Right cardiac atrium (tissue), 5 donors: Measurements from ENCODE around the gene ZNF594. TPM values are rescaled to one million over a fixed set of nuclear protein-coding genes. Genes with fewer than 3 reads are reported as not detected.
"Not testable (repeated sequence)": the region's sequence is repeated elsewhere in the genome, so short reads cannot be mapped to it uniquely, and the experiment has no call there.

Experiments used
- ATAC-seq, 2 donors: fragments of 200-7000 bp; cut with Tn5 transposase; one replicate each; pipeline versions ENCODE4 v1.8.0 to v1.9.1; 2020; ENCODE audit warnings: moderate library complexity in 2 of 2, mild to moderate bottlenecking in 1 of 2
- DNase-seq, 3 donors: peaks; one replicate each; pipeline ENCODE4 v3.0.0-alpha.2; 2020
- H3K27ac ChIP-seq: one replicate; pipeline ENCODE4 v1.5.1; 2013; ENCODE audit warnings: mild to moderate bottlenecking, low read length, control low read depth, moderate library complexity
- H3K27me3 ChIP-seq: one replicate; pipeline ENCODE4 v1.6.1; 2013; ENCODE audit not compliant: control insufficient read depth, insufficient read depth
- H3K4me1 ChIP-seq: one replicate; pipeline ENCODE4 v1.6.1; 2013; ENCODE audit warnings: low read length; ENCODE audit not compliant: control insufficient read depth, insufficient read depth
- H3K4me3 ChIP-seq: one replicate; pipeline ENCODE4 v1.5.1; 2013; ENCODE audit warnings: low read length, control low read depth
- H3K9me3 ChIP-seq: one replicate; pipeline ENCODE4 v1.6.1; 2013; ENCODE audit warnings: low read length; ENCODE audit not compliant: control insufficient read depth
- WGBS: extraction: QIAGEN DNeasy Blood & Tissue Kit; methylation state at CpG from one replicate; pipeline ENCODE4 v1.1.7; 2013; 5-methylcytosine and 5-hydroxymethylcytosine counted together
- intact Hi-C, 4 donors: fragments of 100-400 bp; cut with DNase I; formaldehyde crosslinking; loops; one replicate each; pipeline versions ENCODE4 v1.11.0 to v1.14.0; 2022 to 2023
- polyA plus RNA-seq: library from polyadenylated mRNA; stranded (reverse); fragments of 200-250 nt; gene quantifications from one replicate; pipeline ENCODE4 v1.2.3, GENCODE V29; 2013
- total RNA-seq, 4 donors: library from RNA; stranded (reverse); fragmentation: NEBNext Ultra II Directional; extraction: Animal tissue kit (Norgen Biotek cat#: 25700); gene quantifications; one replicate each; pipeline ENCODE4 v1.2.1, GENCODE V29; 2021
- donor health status: healthy with polysubstance abuse.
- donor health status: DM: no; HTN: yes; CAD: no.
- donor health status: DM: no; HTN: no; CAD: no.
- donor health status: DM: no; HTN: yes; CAD: no; lungs with severe emphysema.
- donor health status: DM: yes; HTN: yes; CAD: no.

The ZNF594 gene
- total and polyA plus RNA-seq, 5 donors = 2.4 to 8.2 (median 7.3) TPM

- Histone ChIP-seq H3K9me3 (no peaks in the 10 kb centered on the region), H3K4me1 (no peaks in the 10 kb centered on the region), H3K27me3 (no peaks in the 10 kb centered on the region), H3K27ac (no peak overlapping the region), H3K4me3 (no peak overlapping the region)
- DNase-seq (no peak), ATAC-seq (no peak)
- intact Hi-C loops = no loop called here
- 92% methylated on average over 8 of the region's 8 CpGs for WGBS
These were observed 9.3 kb upstream of the ZNF594 start for GRCh38 chr17:5201011-5201410.

GRCh38 chr17:5200360-5200759, 8.7 kb upstream of the ZNF594 start:
- ATAC-seq (no peak), DNase-seq (no peak)
- no peak overlapping the region for H3K27ac ChIP-seq
- intact Hi-C loops = no loop called here
- H3K4me3 ChIP-seq = no peak overlapping the region
- WGBS = 69% methylated on average over 2 of the region's 2 CpGs
- H3K4me1 ChIP-seq = no peaks in the 10 kb centered on the region
- H3K9me3 ChIP-seq = no peaks in the 10 kb centered on the region
- H3K27me3 ChIP-seq = no peaks in the 10 kb centered on the region

GRCh38 chr17:5198472-5198871, 6.8 kb upstream of the ZNF594 start:
- H3K4me1 ChIP-seq = no peaks in the 10 kb centered on the region
- H3K9me3 ChIP-seq = no peaks in the 10 kb centered on the region
- ATAC-seq (no peak), DNase-seq (no peak)
- H3K27me3 ChIP-seq = no peaks in the 10 kb centered on the region
- H3K27ac ChIP-seq = no peak overlapping the region
- no peak overlapping the region for H3K4me3 ChIP-seq
- intact Hi-C loops = no loop called here
- WGBS = 86% methylated on average over 7 of the region's 7 CpGs

- ATAC-seq (no peak), DNase-seq (no peak)
- Histone ChIP-seq H3K4me1 (peaks cover 4% of the 10 kb centered on the region), H3K4me3 (no peak overlapping the region), H3K27me3 (no peaks in the 10 kb centered on the region), H3K9me3 (no peaks in the 10 kb centered on the region), H3K27ac (no peak overlapping the region)
- WGBS = 87% methylated on average over 2 of the region's 2 CpGs
- intact Hi-C loops = no loop called here
These were observed 2.7 kb upstream of the ZNF594 start for GRCh38 chr17:5194346-5194745.

GRCh38 chr17:5184288-5184687, 7.4 kb downstream of the ZNF594 start:
- WGBS = 95% methylated on average over 2 of the region's 2 CpGs

GRCh38 chr17:5183410-5183793, 8.3 kb downstream of the ZNF594 start:
- H3K9me3 ChIP-seq = peaks cover 27% of the 10 kb centered on the region
- no peak overlapping the region for H3K4me3 ChIP-seq
- no peak for ATAC-seq

More at GRCh38 chr17:5184288-5184687, 7.4 kb downstream of the ZNF594 start:
- no peak for DNase-seq
- H3K27ac ChIP-seq = no peak overlapping the region
- H3K9me3 ChIP-seq = peaks cover 24% of the 10 kb centered on the region
- intact Hi-C loops = no loop called here
- no peak for ATAC-seq
- no peak overlapping the region for H3K4me3 ChIP-seq
- no peaks in the 10 kb centered on the region for H3K4me1 ChIP-seq
- no peaks in the 10 kb centered on the region for H3K27me3 ChIP-seq

GRCh38 chr17:5182597-5183409, 8.9 kb downstream of the ZNF594 start:
- Histone ChIP-seq H3K27me3 (no peaks in the 10 kb centered on the region), H3K27ac (no peak overlapping the region), H3K4me3 (no peak overlapping the region), H3K4me1 (no peaks in the 10 kb centered on the region), H3K9me3 (peaks cover 27% of the 10 kb centered on the region)
- WGBS = 98% methylated on average over 6 of the region's 6 CpGs
- DNase-seq = no peak
- no peak for ATAC-seq
- intact Hi-C loops = no loop called here

More at GRCh38 chr17:5183410-5183793, 8.3 kb downstream of the ZNF594 start:
- no peak for DNase-seq
- intact Hi-C loops = no loop called here
- Histone ChIP-seq H3K27me3 (no peaks in the 10 kb centered on the region), H3K27ac (no peak overlapping the region), H3K4me1 (no peaks in the 10 kb centered on the region)

- intact Hi-C loops = no loop called here
- WGBS = 96% methylated on average over 10 of the region's 10 CpGs
- Histone ChIP-seq H3K4me3 (no peak overlapping the region), H3K4me1 (no peaks in the 10 kb centered on the region), H3K27me3 (no peaks in the 10 kb centered on the region), H3K9me3 (peaks cover 27% of the 10 kb centered on the region), H3K27ac (no peak overlapping the region)
- no peak for DNase-seq
- ATAC-seq = no peak
These were observed 10.0 kb downstream of the ZNF594 start for GRCh38 chr17:5181509-5182305.

- 98% methylated on average over 12 of the region's 12 CpGs for WGBS
- ATAC-seq (no peak), DNase-seq (no peak)
- H3K4me3 ChIP-seq = no peak overlapping the region
- no peaks in the 10 kb centered on the region for H3K27me3 ChIP-seq
- no peak overlapping the region for H3K27ac ChIP-seq
- H3K9me3 ChIP-seq = peaks cover 27% of the 10 kb centered on the region
- no peaks in the 10 kb centered on the region for H3K4me1 ChIP-seq
- intact Hi-C loops = no loop called here
These were observed 12.7 kb downstream of the ZNF594 start for GRCh38 chr17:5179003-5179402.

- DNase-seq, ATAC-seq, intact Hi-C loops, H3K9me3 ChIP-seq, H3K4me1 ChIP-seq, H3K27ac ChIP-seq, H3K27me3 ChIP-seq, H3K4me3 ChIP-seq: not testable (repeated sequence)
- 91% methylated on average over 7 of the region's 7 CpGs for WGBS
These were observed 16.6 kb downstream of the ZNF594 start for GRCh38 chr17:5175027-5175426.

GRCh38 chr17:5165791-5166564, 25.7 kb downstream of the ZNF594 start:
- 49% methylated on average over 6 of the region's 7 CpGs for WGBS
- DNase-seq, H3K27me3 ChIP-seq, H3K9me3 ChIP-seq, H3K4me1 ChIP-seq, H3K4me3 ChIP-seq, H3K27ac ChIP-seq, intact Hi-C loops, ATAC-seq: not testable (repeated sequence)
